HG02571 (cell line): Measurements from ENCODE around the gene CPT1B.

ENCODE experiments used
- ATAC-seq: cut with Tn5 transposase; IDR thresholded peaks from one replicate; pipeline ENCODE4 v1.9.1; 2021; ENCODE audit warnings: mild to moderate bottlenecking, moderate library complexity; ENCODE audit not compliant: unreplicated experiment

The CPT1B gene

GRCh38 chr22:50571264-50572175 is 6.7 kb downstream of the CPT1B start:
- no peak for ATAC-seq

DNA sequence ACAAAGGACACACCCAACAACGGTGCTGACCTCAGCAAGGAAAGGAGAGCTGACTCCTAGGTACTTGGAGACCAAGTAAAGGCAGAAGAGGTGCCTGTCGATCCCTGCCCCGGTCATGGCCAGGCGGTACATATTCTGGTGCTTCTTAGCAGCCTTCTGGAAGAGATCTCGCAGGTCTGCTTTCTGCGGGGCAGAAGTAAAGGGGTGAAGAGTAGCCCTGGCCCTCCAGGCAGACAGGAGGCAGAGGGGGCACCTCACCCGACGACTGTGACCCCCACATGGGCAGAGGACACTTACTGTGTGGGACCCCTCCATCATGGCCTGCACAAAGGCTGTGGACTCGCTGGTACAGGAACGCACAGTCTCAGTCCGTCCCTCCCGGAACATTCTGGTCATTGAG is 7.4 kb downstream of the CPT1B start:
- no peak for ATAC-seq

DNA sequence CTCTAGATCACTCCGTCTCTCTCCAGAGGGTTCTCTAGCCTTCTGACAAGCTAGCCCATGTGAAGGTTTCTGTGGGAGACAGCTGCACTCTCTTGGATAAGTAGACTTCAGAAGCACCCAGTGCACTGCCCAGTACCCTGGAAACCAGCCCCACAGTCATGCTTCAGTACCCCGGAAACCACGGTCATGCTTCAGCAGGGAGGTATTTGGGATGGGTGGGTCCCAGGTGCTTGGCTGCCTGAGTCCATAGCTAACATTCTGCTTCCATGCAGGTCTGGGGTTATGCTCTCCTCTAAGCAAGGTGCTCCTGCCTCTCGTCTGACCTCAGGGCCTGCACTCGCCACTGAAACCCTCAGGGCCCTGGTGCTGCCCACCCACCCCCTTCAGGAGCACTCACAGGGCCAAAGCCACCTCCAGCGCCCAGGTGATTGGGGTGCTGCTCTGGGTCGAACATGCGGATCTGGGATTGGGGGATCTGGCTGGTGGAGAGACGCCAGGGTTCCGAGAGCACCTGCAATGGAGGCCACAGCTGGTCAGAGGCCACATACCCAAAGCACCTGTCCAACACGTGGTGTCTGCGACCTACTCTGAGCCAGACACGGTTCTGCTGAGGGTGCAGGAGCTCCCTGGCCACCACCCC is 8.2 kb downstream of the CPT1B start:
- ATAC-seq: no peak

DNA sequence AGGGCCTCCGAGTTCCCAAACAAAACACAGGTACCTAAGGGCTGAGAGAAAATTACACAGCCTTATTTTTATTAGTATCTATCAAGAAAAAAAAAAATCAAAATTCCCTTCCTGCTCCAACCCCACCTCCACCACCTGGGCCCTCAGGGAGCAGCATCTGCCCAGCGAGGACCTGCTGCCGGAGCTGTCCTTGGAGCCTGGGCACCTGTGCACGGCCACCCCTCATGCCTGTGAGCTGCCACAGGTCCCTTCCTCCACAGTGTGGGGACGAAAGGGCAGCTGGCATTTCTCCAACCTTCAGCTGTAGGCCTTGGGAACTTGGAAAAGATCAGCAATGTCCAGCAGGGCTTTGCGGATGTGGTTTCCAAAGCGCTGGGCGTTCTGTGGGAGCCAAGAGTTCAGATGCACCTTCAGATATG is 9.2 kb downstream of the CPT1B start:
- no peak for ATAC-seq

GRCh38 chr22:50568626-50569025 is 9.6 kb downstream of the CPT1B start:
- ATAC-seq: no peak

DNA sequence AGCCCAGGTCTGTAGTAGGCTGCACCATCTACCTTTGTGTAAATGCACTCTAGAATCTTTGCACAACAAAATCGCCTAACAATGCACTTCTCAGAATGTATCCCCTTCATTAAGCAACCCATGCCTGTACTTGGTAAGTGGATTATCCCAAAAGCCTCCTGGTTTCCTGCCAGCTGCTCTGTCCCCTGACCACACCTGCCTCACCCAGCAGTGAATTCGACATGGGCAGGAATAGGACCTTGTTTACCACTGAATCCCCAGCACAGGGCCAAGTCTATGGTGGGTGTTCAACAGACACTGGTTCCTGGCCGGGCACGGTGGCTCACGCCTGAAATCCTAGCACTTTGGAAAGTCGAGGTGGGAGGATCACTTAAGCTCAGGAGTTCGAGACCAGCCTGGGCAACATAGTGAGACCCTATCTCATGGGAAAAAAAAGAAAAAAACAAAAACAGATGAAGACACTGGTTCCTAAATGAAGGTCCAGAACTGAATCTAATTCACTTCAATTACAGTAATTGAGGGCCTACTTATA is 10.4 kb downstream of the CPT1B start:
- no peak for ATAC-seq

- no peak for ATAC-seq
Measured at GRCh38 chr22:50564289-50564688, 13.9 kb downstream of the CPT1B start.

DNA sequence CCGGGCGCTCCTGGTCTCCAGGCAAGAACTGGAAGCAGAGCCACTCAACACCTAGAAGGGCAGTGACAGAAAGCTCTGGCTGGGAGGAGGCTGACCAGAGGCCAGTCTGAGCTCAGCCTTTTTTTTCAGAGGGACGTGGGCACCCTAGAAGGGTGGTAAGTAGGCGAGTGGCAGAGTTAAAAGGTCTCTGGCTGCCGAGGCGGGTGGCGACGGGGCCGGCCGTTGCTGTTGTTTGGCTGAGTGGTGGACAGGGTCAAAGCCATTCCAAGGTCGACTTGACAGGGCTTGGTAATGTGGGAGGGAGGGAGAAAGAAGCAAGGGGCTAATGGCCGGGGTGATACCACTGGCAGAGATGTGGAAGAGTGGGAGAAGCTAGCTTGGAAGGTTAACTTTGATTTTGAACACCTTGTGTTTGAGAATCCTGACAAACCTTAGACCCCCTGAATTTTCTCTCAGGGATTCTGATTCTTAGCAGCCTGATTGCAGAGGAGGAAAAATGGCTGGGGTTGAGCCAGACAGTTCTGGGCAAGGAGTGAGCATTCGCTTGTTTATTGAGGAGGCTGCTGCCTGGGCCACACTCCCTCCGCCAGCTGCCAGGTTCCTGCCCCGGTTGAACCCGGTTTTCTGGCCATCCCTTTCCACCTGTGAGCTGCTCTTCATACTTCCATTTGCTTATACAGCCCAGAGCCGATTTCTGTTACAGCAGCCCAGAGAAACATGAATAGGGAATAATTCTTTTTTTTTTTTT is 14.6 kb downstream of the CPT1B start:
- ATAC-seq: no peak

GRCh38 chr22:50562523-50563412 is 15.5 kb downstream of the CPT1B start, which contains the start of gene SYCE3:
Gene SYCE3, minus strand, starts transcription at chr22:50562919. Its CDS starts 6,514 bp downstream, at chr22:50556405.
- peak; percentile 91 for ATAC-seq

- no peak for ATAC-seq
Measured at GRCh38 chr22:50561401-50562358, 16.5 kb downstream of the CPT1B start.

- no peak for ATAC-seq
Measured at GRCh38 chr22:50560034-50560433, 18.2 kb downstream of the CPT1B start.

DNA sequence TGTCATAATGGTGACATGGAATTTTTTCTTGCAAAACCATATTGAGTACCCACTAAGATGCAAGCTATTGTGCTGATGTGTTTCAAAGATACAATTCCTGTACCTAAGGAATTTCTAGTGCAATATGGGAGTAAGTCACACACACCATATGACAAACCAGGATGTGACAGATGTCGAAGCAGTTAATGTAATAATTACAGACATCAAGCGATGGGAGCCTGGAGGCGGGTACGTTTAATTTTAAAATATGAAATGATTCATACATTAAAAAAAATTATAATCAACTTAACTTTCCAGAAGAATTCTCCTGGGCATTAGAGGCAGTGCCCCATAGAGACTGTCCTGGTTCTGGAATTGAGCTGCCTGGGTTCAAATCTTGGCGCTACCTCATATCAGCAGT is 21.5 kb downstream of the CPT1B start:
- ATAC-seq: no peak

DNA sequence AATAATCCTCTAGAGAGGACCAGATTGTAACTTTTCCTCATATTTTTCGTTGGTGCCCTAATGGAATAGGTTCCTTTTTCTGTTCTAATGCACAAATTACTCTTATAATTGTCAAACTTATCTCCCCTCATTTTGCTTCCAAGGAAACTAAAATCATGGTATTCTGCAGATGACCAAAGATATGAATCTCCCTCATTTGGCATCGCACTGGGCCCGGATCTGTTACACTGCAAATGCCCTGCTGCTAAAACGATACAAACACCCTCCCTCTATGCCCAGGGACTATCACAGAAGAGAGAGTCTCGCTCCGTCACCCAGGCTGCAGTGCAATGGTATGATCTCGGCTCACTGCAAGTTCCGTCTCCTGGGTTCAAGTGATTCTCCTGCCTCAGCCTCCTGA is 24.9 kb downstream of the CPT1B start:
- no peak for ATAC-seq

DNA sequence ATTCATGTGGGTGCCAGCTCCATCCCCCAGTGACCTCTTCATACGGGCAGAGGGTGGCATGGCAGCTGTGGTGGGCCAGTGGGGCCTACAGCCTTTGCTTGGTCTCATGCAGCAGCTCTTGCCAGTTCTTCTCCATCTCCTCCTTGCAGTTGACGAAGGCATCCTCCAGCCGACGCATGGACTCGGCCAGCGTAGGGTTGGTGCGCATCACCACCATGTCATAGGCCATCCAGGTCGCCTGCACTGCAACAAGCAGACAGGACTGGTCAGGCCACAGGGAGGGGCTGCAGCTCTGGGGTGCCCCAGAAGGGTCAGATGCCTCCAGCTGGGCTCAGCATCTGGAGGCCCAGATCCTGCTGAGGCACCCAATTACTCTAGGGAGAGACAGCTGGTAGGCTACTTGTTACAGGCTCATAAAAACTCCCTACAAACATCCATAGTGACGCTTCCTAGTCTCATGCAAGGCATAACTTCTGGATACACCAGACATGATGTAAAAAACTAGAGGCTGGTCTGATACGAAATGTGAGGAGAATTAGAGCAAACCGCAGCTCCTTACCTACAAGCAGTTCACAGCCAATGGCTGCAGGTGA is 27.0 kb downstream of the CPT1B start:
- no peak for ATAC-seq

DNA sequence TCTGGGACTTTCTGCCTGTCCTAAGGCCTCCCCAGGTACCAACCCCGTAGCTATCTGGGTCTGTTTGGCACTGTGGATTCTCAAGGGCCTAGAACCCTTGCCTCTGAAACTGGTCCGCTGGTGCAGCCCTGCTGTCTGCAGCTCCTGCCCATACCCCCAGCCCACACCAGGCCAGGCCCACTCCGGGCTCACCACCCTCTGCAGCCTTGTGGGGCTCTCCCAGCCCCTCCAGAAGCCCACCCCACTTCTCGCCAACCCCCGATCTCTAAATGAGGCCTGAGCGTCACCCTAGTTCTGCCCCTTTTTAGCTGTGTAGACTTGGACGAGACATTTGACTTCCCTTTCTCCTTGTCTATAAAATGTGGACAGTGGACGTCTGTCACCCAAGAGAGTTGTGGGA is 27.8 kb downstream of the CPT1B start:
- ATAC-seq: no peak

- no peak for ATAC-seq
Measured at GRCh38 chr22:50548921-50549790, 29.1 kb downstream of the CPT1B start.

DNA sequence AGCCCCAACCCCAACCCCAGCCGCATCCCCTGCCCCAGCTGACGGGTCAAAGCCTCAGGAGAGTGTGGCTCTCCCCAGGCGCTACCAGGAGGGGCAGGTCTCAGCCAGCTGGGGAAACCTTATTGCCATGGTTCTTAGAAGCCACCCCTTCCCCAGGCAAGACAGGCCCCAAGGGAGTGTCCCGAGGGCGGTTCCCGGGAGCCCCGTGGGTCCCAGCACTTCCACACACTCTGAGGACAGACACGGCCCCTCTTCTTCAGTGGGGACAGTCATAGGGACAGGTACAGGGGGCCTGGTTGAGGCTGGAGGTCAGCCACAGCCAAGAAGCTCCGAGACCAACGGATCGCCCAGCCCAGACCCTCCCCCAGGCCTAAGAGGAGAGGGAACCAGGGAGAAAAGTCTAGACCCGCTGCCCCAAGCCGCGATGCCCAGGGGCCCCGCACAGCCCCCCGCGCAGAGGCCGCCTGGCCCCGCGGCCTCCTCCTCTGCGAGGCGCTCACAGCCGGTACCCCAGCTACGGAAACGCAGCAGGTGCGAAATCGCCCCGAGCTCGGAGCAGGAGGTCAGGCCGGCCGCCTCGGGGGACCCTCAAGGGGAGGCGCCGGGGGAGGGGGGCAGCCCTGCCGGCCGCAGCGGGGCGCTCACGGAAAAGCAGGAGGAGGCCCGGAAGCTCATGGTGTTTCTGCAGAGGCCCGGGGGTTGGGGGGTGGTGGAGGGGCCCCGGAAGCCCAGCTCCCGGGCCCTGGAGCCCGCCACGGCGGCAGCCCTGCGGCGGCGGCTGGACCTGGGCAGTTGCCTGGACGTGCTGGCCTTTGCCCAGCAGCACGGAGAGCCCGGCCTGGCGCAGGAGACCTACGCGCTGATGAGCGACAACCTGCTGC is 29.9 kb downstream of the CPT1B start:
- no peak for ATAC-seq
